Stimulated activated naive CD8-positive, alpha-beta T cell treated with anti-CD3 and anti-CD28 coated beads, Interleukin-15, Interleukin-2, amounts not matched to agents 100 ng/mL and 50 ng/mL, for 24 hours (primary cell): ENCODE data around the gene LMLN.
"Not testable (repeated sequence)": the region's sequence is repeated elsewhere in the genome, so short reads cannot be mapped to it uniquely, and the experiment has no call there.

ENCODE experiments used
- H3K27ac Mint-ChIP-seq: one replicate; pipeline ENCODE4 v1.8.0; 2021; ENCODE audit warnings: mild to moderate bottlenecking, mixed read lengths
- H3K27me3 Mint-ChIP-seq: one replicate; pipeline ENCODE4 v1.8.0; 2021; ENCODE audit warnings: mixed read lengths
- H3K36me3 Mint-ChIP-seq: one replicate; pipeline ENCODE4 v1.8.0; 2021; ENCODE audit warnings: low read depth, mixed read lengths
- H3K4me1 Mint-ChIP-seq: one replicate; pipeline ENCODE4 v1.8.0; 2021; ENCODE audit warnings: low read depth, mixed read lengths
- H3K4me3 Mint-ChIP-seq: one replicate; pipeline ENCODE4 v1.8.0; 2021; ENCODE audit warnings: mild to moderate bottlenecking, mixed read lengths
- H3K9me3 Mint-ChIP-seq: one replicate; pipeline ENCODE4 v1.8.0; 2021; ENCODE audit warnings: mixed read lengths

LMLN gene

GRCh38 chr3:198070871-198071270 is 110.9 kb downstream of the LMLN start:
- Mint-ChIP-seq H3K9me3 (no peaks in the 10 kb centered on the region), H3K27me3 (peaks cover 1% of the 10 kb centered on the region), H3K36me3 (peaks cover 27% of the 10 kb centered on the region), H3K27ac (no peak overlapping the region), H3K4me1 (peaks cover 37% of the 10 kb centered on the region), H3K4me3 (peak overlapping the region; percentile 32)

GRCh38 chr3:198071602-198072287 is 111.7 kb downstream of the LMLN start:
- Mint-ChIP-seq H3K9me3 (no peaks in the 10 kb centered on the region), H3K4me1 (peaks cover 45% of the 10 kb centered on the region), H3K27ac (peak overlapping the region; percentile 92), H3K4me3 (peak overlapping the region; percentile 32), H3K36me3 (peaks cover 35% of the 10 kb centered on the region), H3K27me3 (peaks cover 9% of the 10 kb centered on the region)

- H3K9me3 Mint-ChIP-seq: no peaks in the 10 kb centered on the region
- H3K4me1 Mint-ChIP-seq: peaks cover 40% of the 10 kb centered on the region
- no peak overlapping the region for H3K27ac Mint-ChIP-seq
- H3K4me3 Mint-ChIP-seq: no peak overlapping the region
- H3K36me3 Mint-ChIP-seq: peaks cover 29% of the 10 kb centered on the region
- peaks cover 21% of the 10 kb centered on the region for H3K27me3 Mint-ChIP-seq
Observed at GRCh38 chr3:198076722-198077308, 116.8 kb downstream of the LMLN start.

GRCh38 chr3:198079771-198080520 is 119.9 kb downstream of the LMLN start:
- Mint-ChIP-seq H3K36me3 (peaks cover 16% of the 10 kb centered on the region), H3K27me3 (peaks cover 44% of the 10 kb centered on the region), H3K4me3 (peak overlapping the region; percentile 83), H3K9me3 (peaks cover 4% of the 10 kb centered on the region), H3K4me1 (peaks cover 24% of the 10 kb centered on the region), H3K27ac (peak overlapping the region; percentile 68)

- H3K36me3 Mint-ChIP-seq: peaks cover 9% of the 10 kb centered on the region
- peak overlapping the region; percentile 68 for H3K27ac Mint-ChIP-seq
- peaks cover 52% of the 10 kb centered on the region for H3K27me3 Mint-ChIP-seq
- peaks cover 23% of the 10 kb centered on the region for H3K4me1 Mint-ChIP-seq
- peak overlapping the region; percentile 83 for H3K4me3 Mint-ChIP-seq
- H3K9me3 Mint-ChIP-seq: peaks cover 4% of the 10 kb centered on the region
Observed at GRCh38 chr3:198080521-198081384, 120.7 kb downstream of the LMLN start.

GRCh38 chr3:198081421-198081844 is 121.4 kb downstream of the LMLN start:
- peaks cover 16% of the 10 kb centered on the region for H3K4me1 Mint-ChIP-seq
- no peak overlapping the region for H3K27ac Mint-ChIP-seq
- H3K9me3 Mint-ChIP-seq: peaks cover 4% of the 10 kb centered on the region
- H3K4me3 Mint-ChIP-seq: no peak overlapping the region
- H3K27me3 Mint-ChIP-seq: peaks cover 53% of the 10 kb centered on the region
- H3K36me3 Mint-ChIP-seq: peaks cover 4% of the 10 kb centered on the region

- H3K27me3 Mint-ChIP-seq: peaks cover 54% of the 10 kb centered on the region
- not testable (repeated sequence) for H3K27ac Mint-ChIP-seq, H3K9me3 Mint-ChIP-seq, H3K36me3 Mint-ChIP-seq
- H3K4me1 Mint-ChIP-seq: peaks cover 12% of the 10 kb centered on the region
- H3K4me3 Mint-ChIP-seq: peak overlapping the region; percentile 58
Observed at GRCh38 chr3:198082226-198082625, 122.2 kb downstream of the LMLN start.

- Mint-ChIP-seq H3K27me3 (peaks cover 77% of the 10 kb centered on the region), H3K27ac (no peak overlapping the region), H3K36me3 (no peaks in the 10 kb centered on the region), H3K9me3 (peaks cover 8% of the 10 kb centered on the region), H3K4me3 (no peak overlapping the region), H3K4me1 (no peaks in the 10 kb centered on the region)
Observed at GRCh38 chr3:198088421-198088955, 128.5 kb downstream of the LMLN start.

- Mint-ChIP-seq H3K27me3 (peaks cover 69% of the 10 kb centered on the region), H3K36me3 (no peaks in the 10 kb centered on the region), H3K27ac (no peak overlapping the region), H3K9me3 (peaks cover 4% of the 10 kb centered on the region), H3K4me3 (no peak overlapping the region), H3K4me1 (no peaks in the 10 kb centered on the region)
Observed at GRCh38 chr3:198090795-198091332, 130.8 kb downstream of the LMLN start.

GRCh38 chr3:198092276-198092675 is 132.3 kb downstream of the LMLN start:
- Mint-ChIP-seq H3K4me3 (no peak overlapping the region), H3K9me3 (peaks cover 16% of the 10 kb centered on the region), H3K27me3 (peaks cover 61% of the 10 kb centered on the region), H3K36me3 (no peaks in the 10 kb centered on the region), H3K4me1 (no peaks in the 10 kb centered on the region), H3K27ac (no peak overlapping the region)

- H3K27me3 Mint-ChIP-seq: peaks cover 53% of the 10 kb centered on the region
- no peaks in the 10 kb centered on the region for H3K36me3 Mint-ChIP-seq
- no peaks in the 10 kb centered on the region for H3K4me1 Mint-ChIP-seq
- no peak overlapping the region for H3K27ac Mint-ChIP-seq
- H3K4me3 Mint-ChIP-seq: no peak overlapping the region
- peaks cover 16% of the 10 kb centered on the region for H3K9me3 Mint-ChIP-seq
Observed at GRCh38 chr3:198093112-198093679, 133.2 kb downstream of the LMLN start.
